ENCODE results near the gene ACSL5. TPM values are rescaled to one million over a fixed set of nuclear protein-coding genes. Genes with fewer than 3 reads are reported as not detected.

Gene ACSL5
- total and polyA plus RNA-seq, 9 donors = 7.9 to 34.2 (median 20.6) TPM

- peaks cover 5% of the 10 kb centered on the region for H3K4me1 ChIP-seq (ENCODE audit: insufficient read depth)
- H3K9me3 ChIP-seq = no peaks in the 10 kb centered on the region
- intact Hi-C loops (cut with DNase I) = loop anchor here in 1 of 4 donors (10.0 kb wide), 1 partner anchor 262 kb away; the partner anchor contains the start of gene GPAM
- H3K27ac ChIP-seq = peak within 1 kb of the TSS; percentile 53 to 82
- TF ChIP-seq CTCF (IDR thresholded peaks at IDR 0.05) = no peak
- TF ChIP-seq POLR2A (IDR thresholded peaks at IDR 0.05) = peak; percentile 62
- no peaks in the 10 kb centered on the region for H3K36me3 ChIP-seq
- peak within 1 kb of the TSS; percentile 84 for H3K4me3 ChIP-seq
- 0% methylated on average over 59 of the region's 59 CpGs for WGBS, 3 donors
- no peaks in the 10 kb centered on the region for H3K27me3 ChIP-seq
- peak; percentile 81 to 89 (median 85) for DNase-seq
Measured at GRCh38 chr10:112446855-112447619, 73.1 kb downstream of the ACSL5 start, which contains the start of the genes VTI1A and ZDHHC6. TSS of gene VTI1A (plus strand) at chr10:112447215. CDS start at chr10:112447374, 159 bp downstream. TSS of gene ZDHHC6 (minus strand) at chr10:112446914. CDS start at chr10:112445436, 1,478 bp downstream.

- WGBS, 3 donors = 3 to 4% (median 3%) methylated on average over 10 of the region's 10 CpGs
- Histone ChIP-seq H3K4me1 (ENCODE audit: insufficient read depth) (peaks cover 5% of the 10 kb centered on the region), H3K27me3 (no peaks in the 10 kb centered on the region), H3K4me3 (peak overlapping the region; percentile 84), H3K27ac (no peak overlapping the region), H3K9me3 (no peaks in the 10 kb centered on the region), H3K36me3 (no peaks in the 10 kb centered on the region)
- no peak for DNase-seq
- TF ChIP-seq EP300 (IDR thresholded peaks at IDR 0.05) (no peak), POLR2A (IDR thresholded peaks at IDR 0.05) (no peak), CTCF (IDR thresholded peaks at IDR 0.05) (no peak)
- intact Hi-C loops (cut with DNase I) = loop anchor here in 1 of 4 donors (10.0 kb wide), 1 partner anchor 263 kb away; the partner anchor contains the start of gene GPAM
Measured at GRCh38 chr10:112447620-112447928, 73.7 kb downstream of the ACSL5 start.

- H3K9me3 ChIP-seq = no peaks in the 10 kb centered on the region
- H3K36me3 ChIP-seq = no peaks in the 10 kb centered on the region
- no peak for DNase-seq
- no peak overlapping the region for H3K4me3 ChIP-seq
- no peak for TF ChIP-seq POLR2A (IDR thresholded peaks at IDR 0.05)
- no peak for TF ChIP-seq CTCF (IDR thresholded peaks at IDR 0.05)
- no peak for TF ChIP-seq EP300 (IDR thresholded peaks at IDR 0.05)
- WGBS, 3 donors = 77 to 82% (median 80%) methylated on average over 4 of the region's 4 CpGs
- intact Hi-C loops (cut with DNase I) = loop anchor here in 1 of 4 donors (10.0 kb wide), 1 partner anchor 264 kb away; the partner anchor contains the start of gene GPAM
- H3K27me3 ChIP-seq = no peaks in the 10 kb centered on the region
- H3K4me1 ChIP-seq (ENCODE audit: insufficient read depth) = peaks cover 5% of the 10 kb centered on the region
- no peak overlapping the region for H3K27ac ChIP-seq
Measured at GRCh38 chr10:112448888-112449287, 75.0 kb downstream of the ACSL5 start.

- no peaks in the 10 kb centered on the region for H3K36me3 ChIP-seq
- H3K4me1 ChIP-seq (ENCODE audit: insufficient read depth) = no peaks in the 10 kb centered on the region
- no peak overlapping the region for H3K27ac ChIP-seq
- DNase-seq = no peak
- H3K9me3 ChIP-seq = no peaks in the 10 kb centered on the region
- no peak for TF ChIP-seq POLR2A (IDR thresholded peaks at IDR 0.05)
- TF ChIP-seq EP300 (IDR thresholded peaks at IDR 0.05) = no peak
- TF ChIP-seq CTCF (IDR thresholded peaks at IDR 0.05) = no peak
- no peak overlapping the region for H3K4me3 ChIP-seq
- 54 to 74% (median 59%) methylated on average over 2 to 3 of the region's 3 CpGs for WGBS, 3 donors
- H3K27me3 ChIP-seq = no peaks in the 10 kb centered on the region
- intact Hi-C loops (cut with DNase I) = no loop called here
Measured at GRCh38 chr10:112454910-112455779, 81.2 kb downstream of the ACSL5 start.
